ENCODE results near the gene PPT2. TPM values are rescaled to one million over a fixed set of nuclear protein-coding genes. Genes with fewer than 3 reads are reported as not detected.

PPT2 gene
- total RNA-seq, 4 donors from 2014 or later: 16.5 to 44.8 (median 22.1) TPM

DNA sequence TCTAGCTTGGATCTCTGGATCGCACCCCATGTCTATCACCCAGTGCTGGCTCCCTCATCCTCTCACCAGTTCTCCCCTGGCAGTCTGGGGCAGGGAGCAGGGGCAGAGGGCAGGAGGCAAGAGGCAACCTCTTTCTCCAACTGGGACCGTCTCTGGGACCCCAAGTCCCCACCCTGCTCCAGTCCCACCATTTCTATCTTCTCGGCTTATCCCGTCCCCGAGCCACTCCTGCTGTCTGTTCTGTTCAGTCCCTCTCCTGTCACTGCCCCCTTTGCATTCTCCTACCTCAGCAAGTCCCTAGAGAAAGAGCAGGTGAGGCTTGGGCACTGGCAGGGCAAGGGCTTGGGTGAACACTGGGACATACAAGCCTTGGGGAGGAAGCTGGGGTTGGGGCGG lies 44.2 kb upstream of the PPT2 start:
- TF ChIP-seq, protein P1, sequence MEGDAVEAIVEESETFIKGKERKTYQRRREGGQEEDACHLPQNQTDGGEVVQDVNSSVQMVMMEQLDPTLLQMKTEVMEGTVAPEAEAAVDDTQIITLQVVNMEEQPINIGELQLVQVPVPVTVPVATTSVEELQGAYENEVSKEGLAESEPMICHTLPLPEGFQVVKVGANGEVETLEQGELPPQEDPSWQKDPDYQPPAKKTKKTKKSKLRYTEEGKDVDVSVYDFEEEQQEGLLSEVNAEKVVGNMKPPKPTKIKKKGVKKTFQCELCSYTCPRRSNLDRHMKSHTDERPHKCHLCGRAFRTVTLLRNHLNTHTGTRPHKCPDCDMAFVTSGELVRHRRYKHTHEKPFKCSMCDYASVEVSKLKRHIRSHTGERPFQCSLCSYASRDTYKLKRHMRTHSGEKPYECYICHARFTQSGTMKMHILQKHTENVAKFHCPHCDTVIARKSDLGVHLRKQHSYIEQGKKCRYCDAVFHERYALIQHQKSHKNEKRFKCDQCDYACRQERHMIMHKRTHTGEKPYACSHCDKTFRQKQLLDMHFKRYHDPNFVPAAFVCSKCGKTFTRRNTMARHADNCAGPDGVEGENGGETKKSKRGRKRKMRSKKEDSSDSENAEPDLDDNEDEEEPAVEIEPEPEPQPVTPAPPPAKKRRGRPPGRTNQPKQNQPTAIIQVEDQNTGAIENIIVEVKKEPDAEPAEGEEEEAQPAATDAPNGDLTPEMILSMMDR (IDR thresholded peaks at IDR 0.05; ENCODE audit: low read depth): no peak

- TF ChIP-seq, protein P1 (IDR thresholded peaks at IDR 0.05; ENCODE audit: low read depth): no peak
These were observed 43.3 kb upstream of the PPT2 start for GRCh38 chr6:32110632-32111031.

GRCh38 chr6:32111424-32112066 lies 42.4 kb upstream of the PPT2 start:
- TF ChIP-seq, protein P1 (IDR thresholded peaks at IDR 0.05; ENCODE audit: low read depth): no peak

GRCh38 chr6:32112431-32112980 lies 41.4 kb upstream of the PPT2 start:
- TF ChIP-seq, protein P1 (IDR thresholded peaks at IDR 0.05; ENCODE audit: low read depth): no peak

DNA sequence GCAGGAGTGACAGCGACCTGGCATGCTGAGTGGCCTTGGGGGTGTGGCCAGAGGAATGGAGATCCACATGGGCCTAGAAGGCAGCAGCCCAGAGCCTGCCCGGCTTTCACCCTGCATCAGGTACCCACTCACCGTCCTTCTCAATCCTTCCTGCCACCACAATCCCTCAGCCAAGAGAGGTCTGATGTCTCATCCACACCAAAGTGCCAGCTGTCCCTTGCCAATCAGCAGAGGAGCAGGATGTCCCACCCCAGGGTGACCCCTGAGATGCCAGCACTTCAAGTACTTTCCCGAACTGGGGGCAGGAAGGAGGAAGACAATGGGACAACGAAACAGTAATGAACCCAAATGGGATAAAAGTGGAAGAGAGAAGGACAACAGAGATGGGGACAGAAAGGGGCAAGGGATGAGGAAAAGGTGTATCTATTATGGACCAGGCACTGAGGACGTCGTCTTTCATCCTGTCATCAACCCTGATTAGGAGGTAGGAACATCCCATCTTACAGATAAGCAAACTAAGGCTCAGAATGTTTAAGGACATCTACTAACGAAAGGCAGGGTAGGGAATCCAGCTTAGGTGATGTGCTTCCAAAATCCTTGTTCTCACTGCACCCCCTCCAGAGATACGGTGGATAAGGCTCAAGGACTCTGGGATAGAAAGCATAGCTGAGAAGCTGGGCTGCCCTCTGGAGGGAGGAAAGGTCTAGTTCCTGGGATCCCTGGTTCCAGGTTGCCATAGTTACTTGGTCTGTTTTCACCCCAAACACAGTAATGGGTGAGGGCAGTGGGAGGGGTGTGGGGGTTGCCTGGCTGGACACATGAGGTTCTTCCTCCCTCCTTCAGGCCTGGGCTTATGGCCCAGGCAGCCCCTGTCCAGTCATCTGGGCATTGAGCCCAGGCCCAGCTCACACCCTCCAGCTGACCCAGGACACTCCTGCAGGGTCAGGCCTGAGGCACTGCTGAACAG lies 40.3 kb upstream of the PPT2 start:
- TF ChIP-seq, protein P1 (IDR thresholded peaks at IDR 0.05; ENCODE audit: low read depth): no peak

- TF ChIP-seq, protein P1 (IDR thresholded peaks at IDR 0.05; ENCODE audit: low read depth): no peak
These were observed 39.1 kb upstream of the PPT2 start for GRCh38 chr6:32114796-32115195.

- TF ChIP-seq, protein P1 (IDR thresholded peaks at IDR 0.05; ENCODE audit: low read depth): no peak
These were observed 38.3 kb upstream of the PPT2 start for GRCh38 chr6:32115623-32116022.

Data from subcutaneous adipose tissue (tissue), 4 donors.